ENCODE measurements around the gene CBX4. TPM values are rescaled to one million over a fixed set of nuclear protein-coding genes. Genes with fewer than 3 reads are reported as not detected.

CBX4 gene
- total and polyA plus RNA-seq, 2 of the 13 experiments (the other 11 are each of a cell fraction or from before 2014, with no cell fraction given) = 25.8 to 50.8 TPM

DNA sequence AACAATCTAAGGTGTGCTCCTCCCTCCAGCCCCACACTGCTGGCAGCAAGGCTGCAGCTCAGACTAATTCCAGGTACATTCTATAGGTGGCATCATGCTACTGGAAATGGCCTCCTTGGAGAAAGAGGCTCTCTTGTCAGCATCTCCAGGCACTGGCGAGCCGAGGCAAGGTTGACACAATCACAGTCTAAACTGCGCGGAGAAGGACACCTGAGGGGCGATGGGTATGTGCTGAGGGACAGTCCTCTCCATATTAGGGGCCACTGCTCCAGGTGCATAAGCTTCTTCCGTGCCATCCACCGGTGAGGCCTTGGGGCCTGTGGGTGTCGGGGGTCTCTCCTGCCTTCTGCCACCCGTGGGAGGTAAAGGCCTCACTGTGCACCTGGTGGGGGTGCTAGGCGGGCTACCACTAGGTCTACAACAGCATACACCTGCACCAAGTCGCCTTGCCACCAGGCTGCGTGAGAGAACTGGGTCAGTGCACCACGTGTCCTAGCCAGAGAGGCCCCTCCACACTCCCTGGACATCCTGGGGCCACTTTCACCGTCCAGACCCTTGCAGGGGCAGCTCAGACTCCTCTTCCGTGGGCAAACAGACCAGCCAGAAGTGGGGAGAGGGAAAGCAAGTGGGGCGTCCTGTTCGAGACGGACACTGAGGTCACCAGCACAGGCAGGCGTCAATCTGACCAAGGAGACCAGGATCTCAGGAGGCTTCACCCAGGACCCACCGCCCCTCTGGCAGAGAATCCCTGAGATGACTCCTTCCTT lies 30.3 kb downstream of the CBX4 start (continued):
- no peak for TF ChIP-seq TBX3 (IDR thresholded peaks at IDR 0.05; ENCODE audit: borderline replicate concordance)
- no peak for TF ChIP-seq CHD2 (IDR thresholded peaks at IDR 0.05; ENCODE audit: low read depth, low read length)
- TF ChIP-seq THAP11 (CRISPR knock-in tag; IDR thresholded peaks at IDR 0.05) = peak; percentile 59
- TF ChIP-seq, protein P1, sequence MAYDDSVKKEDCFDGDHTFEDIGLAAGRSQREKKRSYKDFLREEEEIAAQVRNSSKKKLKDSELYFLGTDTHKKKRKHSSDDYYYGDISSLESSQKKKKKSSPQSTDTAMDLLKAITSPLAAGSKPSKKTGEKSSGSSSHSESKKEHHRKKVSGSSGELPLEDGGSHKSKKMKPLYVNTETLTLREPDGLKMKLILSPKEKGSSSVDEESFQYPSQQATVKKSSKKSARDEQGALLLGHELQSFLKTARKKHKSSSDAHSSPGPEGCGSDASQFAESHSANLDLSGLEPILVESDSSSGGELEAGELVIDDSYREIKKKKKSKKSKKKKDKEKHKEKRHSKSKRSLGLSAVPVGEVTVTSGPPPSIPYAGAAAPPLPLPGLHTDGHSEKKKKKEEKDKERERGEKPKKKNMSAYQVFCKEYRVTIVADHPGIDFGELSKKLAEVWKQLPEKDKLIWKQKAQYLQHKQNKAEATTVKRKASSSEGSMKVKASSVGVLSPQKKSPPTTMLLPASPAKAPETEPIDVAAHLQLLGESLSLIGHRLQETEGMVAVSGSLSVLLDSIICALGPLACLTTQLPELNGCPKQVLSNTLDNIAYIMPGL (CRISPR knock-in tag; IDR thresholded peaks at IDR 0.05; ENCODE audit: borderline replicate concordance in 1 of 2, low read depth in 1 of 2) = peak in 1 of 2 experiments; percentile 77; a peak in 2 of 4 replicates
- no peak for TF ChIP-seq SOX13 (IDR thresholded peaks at IDR 0.05)
- TF ChIP-seq SOX13 (CRISPR knock-in tag; conservative IDR thresholded peaks at IDR 0.05 in 1 of 2, IDR thresholded peaks at IDR 0.05 in 1 of 2) = peak in 1 of 2 experiments; percentile 46; a peak in 1 of 4 replicates
- TF ChIP-seq, protein P2, sequence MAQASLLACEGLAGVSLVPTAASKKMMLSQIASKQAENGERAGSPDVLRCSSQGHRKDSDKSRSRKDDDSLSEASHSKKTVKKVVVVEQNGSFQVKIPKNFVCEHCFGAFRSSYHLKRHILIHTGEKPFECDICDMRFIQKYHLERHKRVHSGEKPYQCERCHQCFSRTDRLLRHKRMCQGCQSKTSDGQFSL (CRISPR knock-in tag; IDR thresholded peaks at IDR 0.05) = no peak; the same call in none of the 2 replicates
- TF ChIP-seq HOXA9 (CRISPR knock-in tag; IDR thresholded peaks at IDR 0.05; ENCODE audit: borderline replicate concordance) = no peak
- TF ChIP-seq ATAD3A (CRISPR knock-in tag; IDR thresholded peaks at IDR 0.05) = no peak
- TF ChIP-seq ZNF230 (CRISPR knock-in tag; IDR thresholded peaks at IDR 0.05) = 0 out of 2 replicates have a peak, but pooled peaks have one; percentile 42
- TF ChIP-seq SYNCRIP (IDR thresholded peaks at IDR 0.05; ENCODE audit: insufficient read depth, low read depth, low read length) = no peak
- TF ChIP-seq, protein P3, sequence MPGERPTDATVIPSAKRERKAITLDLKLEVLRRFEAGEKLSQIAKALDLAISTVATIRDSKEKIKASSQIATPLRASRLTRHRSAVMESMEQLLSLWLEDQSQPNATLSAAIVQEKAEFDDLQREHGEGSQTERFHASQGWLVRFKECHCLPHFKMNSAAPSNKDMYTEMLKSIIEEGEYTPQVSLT (CRISPR knock-in tag; IDR thresholded peaks at IDR 0.05; ENCODE audit: borderline replicate concordance, low read depth) = no peak
- TF ChIP-seq HNRNPK (IDR thresholded peaks at IDR 0.05; ENCODE audit: low read depth, low read length, poor library complexity, severe bottlenecking) = no peak
- no peak for TF ChIP-seq CBFB (CRISPR knock-in tag; IDR thresholded peaks at IDR 0.05)
- no peak for TF ChIP-seq FOXK2 (IDR thresholded peaks at IDR 0.05)
- TF ChIP-seq TCF12 (IDR thresholded peaks at IDR 0.05) = no peak
- TF ChIP-seq TCF12 (CRISPR knock-in tag; IDR thresholded peaks at IDR 0.05) = no peak
- TF ChIP-seq DPF2 (CRISPR knock-in tag; IDR thresholded peaks at IDR 0.05; ENCODE audit: borderline replicate concordance, low read depth) = no peak
- no peak for TF ChIP-seq ZNF678 (CRISPR knock-in tag; IDR thresholded peaks at IDR 0.05)
- TF ChIP-seq, protein P4, sequence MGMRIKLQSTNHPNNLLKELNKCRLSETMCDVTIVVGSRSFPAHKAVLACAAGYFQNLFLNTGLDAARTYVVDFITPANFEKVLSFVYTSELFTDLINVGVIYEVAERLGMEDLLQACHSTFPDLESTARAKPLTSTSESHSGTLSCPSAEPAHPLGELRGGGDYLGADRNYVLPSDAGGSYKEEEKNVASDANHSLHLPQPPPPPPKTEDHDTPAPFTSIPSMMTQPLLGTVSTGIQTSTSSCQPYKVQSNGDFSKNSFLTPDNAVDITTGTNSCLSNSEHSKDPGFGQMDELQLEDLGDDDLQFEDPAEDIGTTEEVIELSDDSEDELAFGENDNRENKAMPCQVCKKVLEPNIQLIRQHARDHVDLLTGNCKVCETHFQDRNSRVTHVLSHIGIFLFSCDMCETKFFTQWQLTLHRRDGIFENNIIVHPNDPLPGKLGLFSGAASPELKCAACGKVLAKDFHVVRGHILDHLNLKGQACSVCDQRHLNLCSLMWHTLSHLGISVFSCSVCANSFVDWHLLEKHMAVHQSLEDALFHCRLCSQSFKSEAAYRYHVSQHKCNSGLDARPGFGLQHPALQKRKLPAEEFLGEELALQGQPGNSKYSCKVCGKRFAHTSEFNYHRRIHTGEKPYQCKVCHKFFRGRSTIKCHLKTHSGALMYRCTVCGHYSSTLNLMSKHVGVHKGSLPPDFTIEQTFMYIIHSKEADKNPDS (CRISPR knock-in tag; IDR thresholded peaks at IDR 0.05) = no peak
- no peak for TF ChIP-seq ZNF343 (CRISPR knock-in tag; IDR thresholded peaks at IDR 0.05)
- TF ChIP-seq CHCHD3 (CRISPR knock-in tag; IDR thresholded peaks at IDR 0.05) = no peak
- TF ChIP-seq, protein P5, sequence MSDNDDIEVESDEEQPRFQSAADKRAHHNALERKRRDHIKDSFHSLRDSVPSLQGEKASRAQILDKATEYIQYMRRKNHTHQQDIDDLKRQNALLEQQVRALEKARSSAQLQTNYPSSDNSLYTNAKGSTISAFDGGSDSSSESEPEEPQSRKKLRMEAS (IDR thresholded peaks at IDR 0.05) = peak; percentile 77
